GM12865 (cell line): ENCODE measurements around the gene CCDC175.

Experiments used
- DNase-seq: peaks from one replicate; pipeline ENCODE4 v3.0.0; 2010; ENCODE audit warnings: low read depth
- H3K4me3 ChIP-seq: 2 replicates; pipeline ENCODE4 v1.5.1; 2011; ENCODE audit warnings: mild to moderate bottlenecking, low read depth, low read length, control low read depth
- CTCF ChIP-seq: IDR thresholded peaks from 2 replicates; pipeline ENCODE4 v1.5.1; 2011; ENCODE audit warnings: low read length, control low read depth, low read depth, inconsistent platforms; ENCODE audit not compliant: insufficient read depth; ENCODE audit errors: missing control alignments

Gene CCDC175

GRCh38 chr14:59591641-59592370 is 15.2 kb upstream of the CCDC175 start:
- no peak for TF ChIP-seq CTCF
- no peak overlapping the region for H3K4me3 ChIP-seq
- no peak for DNase-seq

- no peak overlapping the region for H3K4me3 ChIP-seq
Observed at GRCh38 chr14:59588101-59588500, 11.5 kb upstream of the CCDC175 start.

GRCh38 chr14:59585891-59586554 is 9.4 kb upstream of the CCDC175 start:
- DNase-seq, result no peak
- TF ChIP-seq CTCF, result no peak
- no peak overlapping the region for H3K4me3 ChIP-seq

More at GRCh38 chr14:59588101-59588500, 11.5 kb upstream of the CCDC175 start:
- no peak for DNase-seq
- no peak for TF ChIP-seq CTCF

- no peak for DNase-seq
- TF ChIP-seq CTCF, result no peak
Observed at GRCh38 chr14:59583755-59584154, 7.1 kb upstream of the CCDC175 start.

GRCh38 chr14:59582845-59583509 is 6.4 kb upstream of the CCDC175 start:
- no peak for DNase-seq
- no peak overlapping the region for H3K4me3 ChIP-seq
- TF ChIP-seq CTCF, result no peak

More at GRCh38 chr14:59583755-59584154, 7.1 kb upstream of the CCDC175 start:
- no peak overlapping the region for H3K4me3 ChIP-seq

- no peak for TF ChIP-seq CTCF
- no peak overlapping the region for H3K4me3 ChIP-seq
- DNase-seq, result no peak
Observed at GRCh38 chr14:59582161-59582560, 5.5 kb upstream of the CCDC175 start.

GRCh38 chr14:59580911-59581310 is 4.3 kb upstream of the CCDC175 start:
- no peak overlapping the region for H3K4me3 ChIP-seq
- no peak for TF ChIP-seq CTCF
- no peak for DNase-seq
